Mesenteric fat pad (tissue), 1 donor: Measurements from ENCODE around the gene ABI3BP. TPM values are rescaled to one million over a fixed set of nuclear protein-coding genes. Genes with fewer than 3 reads are reported as not detected.

Experiments used
- DNase-seq: peaks from one replicate; pipeline ENCODE4 v3.0.0-alpha.2; 2020; ENCODE audit warnings: low spot score
- total RNA-seq: library from RNA; stranded (reverse); fragmentation: NEBNext Ultra II Directional; extraction: Animal tissue kit (Norgen Biotek cat#: 25700); gene quantifications from one replicate; pipeline ENCODE4 v1.2.1, GENCODE V29; 2021
- donor health status: DM: yes; HTN: yes; CAD: no.

Gene ABI3BP
- total RNA-seq, 1 donor from 2014 or later: 37.1 TPM

GRCh38 chr3:100941451-100941850 lies 51.8 kb downstream of the ABI3BP start:
- no peak for DNase-seq

- no peak for DNase-seq
Observed at GRCh38 chr3:100941041-100941440, 52.2 kb downstream of the ABI3BP start.

DNA sequence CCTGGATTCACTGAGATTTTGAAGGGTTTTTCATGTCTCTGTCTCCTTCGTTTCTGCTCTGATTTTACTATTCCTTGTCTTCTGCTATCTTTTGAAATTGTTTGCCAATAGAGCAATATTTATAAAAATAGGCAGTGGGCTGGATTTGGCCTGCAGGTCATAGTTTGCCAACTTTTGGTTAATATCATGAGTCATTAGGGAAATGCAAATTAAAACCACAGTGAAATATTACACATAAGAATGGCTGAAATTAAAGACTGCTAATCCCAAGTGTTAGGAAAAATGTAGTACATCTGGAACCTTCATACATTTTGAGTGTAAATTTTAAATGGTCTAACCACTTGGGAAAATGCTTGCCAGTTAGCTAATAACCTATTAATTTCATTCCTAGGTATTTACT lies 56.3 kb downstream of the ABI3BP start:
- no peak for DNase-seq

GRCh38 chr3:100932491-100932890 lies 60.7 kb downstream of the ABI3BP start:
- DNase-seq: no peak

- DNase-seq: no peak
Observed at GRCh38 chr3:100928638-100929428, 64.4 kb downstream of the ABI3BP start.

DNA sequence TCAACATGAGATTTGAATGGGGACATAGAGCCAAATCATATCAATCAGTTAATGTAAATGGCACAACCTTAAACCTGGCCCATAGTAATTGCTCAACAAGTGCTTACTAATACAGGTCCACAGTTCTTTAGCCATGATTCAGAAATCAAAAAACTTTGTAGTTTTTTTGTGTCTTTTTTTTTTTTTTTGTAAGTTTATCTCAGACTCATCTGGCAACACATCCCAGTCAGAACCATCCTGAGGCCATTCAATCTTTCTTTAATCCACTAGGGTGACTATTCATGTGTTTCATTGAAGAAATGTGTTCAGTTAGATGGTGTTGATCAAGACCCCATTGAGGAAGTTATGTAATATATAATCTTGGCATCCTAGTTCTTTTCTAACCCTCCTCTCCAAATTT lies 65.4 kb downstream of the ABI3BP start:
- DNase-seq: no peak

DNA sequence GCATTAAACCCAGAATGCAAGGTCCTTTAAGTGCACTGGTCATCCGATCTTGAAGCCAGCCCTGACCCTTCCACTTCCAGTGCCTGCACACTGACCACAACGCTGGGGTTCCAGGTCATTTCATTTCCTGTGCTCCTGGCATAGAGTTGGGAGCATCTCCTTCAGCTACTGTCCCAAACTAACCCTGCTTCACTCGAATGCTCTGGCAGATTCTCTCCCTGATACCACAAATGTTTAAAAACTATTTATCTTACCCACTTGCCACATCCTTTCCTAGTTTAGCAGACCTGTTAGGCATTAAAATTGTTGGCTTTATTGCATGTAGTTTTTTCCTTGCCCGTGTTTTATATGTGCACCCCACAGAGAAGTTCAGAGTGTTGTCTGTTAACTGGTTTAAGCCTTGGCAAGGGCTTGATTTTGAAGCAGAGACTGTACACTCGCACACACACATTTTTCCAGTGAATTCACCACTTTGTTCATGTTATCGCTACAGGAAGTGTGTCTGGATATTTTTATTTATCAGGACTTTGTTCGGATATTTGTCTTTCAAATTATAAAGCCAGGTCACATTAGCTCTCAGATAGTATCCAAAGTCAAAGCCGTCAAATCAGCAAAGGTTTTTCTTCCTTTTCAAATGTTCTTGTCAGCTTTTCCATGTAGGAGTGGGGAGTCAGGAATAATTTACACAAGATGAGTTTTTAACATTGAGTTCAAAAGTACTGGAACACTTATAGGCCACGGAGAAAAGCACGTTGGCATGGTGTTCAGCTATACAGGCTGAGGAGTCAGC lies 77.3 kb downstream of the ABI3BP start:
- DNase-seq: no peak

DNA sequence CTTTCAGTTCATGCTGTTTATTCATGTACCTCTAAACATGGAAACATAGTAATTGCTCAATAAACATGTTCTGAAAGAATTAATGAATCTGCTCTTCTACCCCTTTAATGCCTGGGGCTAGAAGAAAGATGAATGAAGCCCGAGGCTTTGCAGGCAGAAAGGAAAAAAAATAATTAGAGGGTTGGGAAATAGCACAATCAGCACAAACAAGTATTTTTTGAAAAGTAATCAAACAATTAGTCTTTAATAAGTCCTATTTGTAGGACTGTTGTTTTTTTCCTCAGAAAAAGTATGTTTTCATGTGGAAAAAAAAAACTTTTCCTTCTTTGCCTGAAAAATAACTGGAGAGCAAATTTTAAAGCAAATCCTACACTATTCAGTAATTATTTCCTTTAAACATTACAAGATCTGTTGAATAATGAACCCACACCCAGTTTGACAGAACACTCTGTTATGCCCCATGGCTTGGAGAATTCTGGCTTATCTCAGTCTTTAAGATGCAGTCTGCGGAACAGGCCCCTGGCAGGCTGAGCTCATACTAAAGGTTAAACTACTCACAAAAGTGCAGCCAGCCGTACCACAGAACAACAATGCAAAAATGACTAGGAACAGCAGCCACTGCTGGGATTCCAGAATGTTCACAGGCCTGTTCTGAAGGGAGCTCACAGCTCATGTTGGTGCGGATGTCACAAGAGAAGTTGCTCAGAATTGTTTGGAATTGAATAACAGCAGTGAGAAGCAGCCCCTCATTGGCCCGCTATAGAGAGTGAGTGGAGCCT lies 79.2 kb downstream of the ABI3BP start:
- no peak for DNase-seq

- DNase-seq: no peak
Observed at GRCh38 chr3:100912976-100913545, 80.2 kb downstream of the ABI3BP start.

DNA sequence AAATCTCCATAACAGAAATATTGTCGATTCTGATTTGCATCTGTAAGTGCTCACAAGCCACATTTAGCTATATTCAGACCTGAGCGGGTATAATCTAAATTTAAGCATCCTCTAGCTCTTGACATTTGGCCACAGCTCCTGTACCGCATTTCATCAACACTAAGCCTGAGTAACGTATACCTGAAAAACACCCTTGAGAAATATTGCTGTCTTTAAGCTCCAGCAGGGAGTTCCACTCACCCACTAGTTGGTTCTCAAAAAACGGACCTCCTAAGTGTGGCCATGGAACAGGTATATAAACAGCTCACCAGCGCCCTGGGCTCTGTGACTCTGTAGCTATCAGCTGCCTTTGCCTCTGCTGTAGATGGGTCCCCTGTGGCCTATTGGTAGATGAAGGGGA lies 80.7 kb downstream of the ABI3BP start:
- DNase-seq: no peak

GRCh38 chr3:100911956-100912355 lies 81.3 kb downstream of the ABI3BP start:
- DNase-seq: no peak

DNA sequence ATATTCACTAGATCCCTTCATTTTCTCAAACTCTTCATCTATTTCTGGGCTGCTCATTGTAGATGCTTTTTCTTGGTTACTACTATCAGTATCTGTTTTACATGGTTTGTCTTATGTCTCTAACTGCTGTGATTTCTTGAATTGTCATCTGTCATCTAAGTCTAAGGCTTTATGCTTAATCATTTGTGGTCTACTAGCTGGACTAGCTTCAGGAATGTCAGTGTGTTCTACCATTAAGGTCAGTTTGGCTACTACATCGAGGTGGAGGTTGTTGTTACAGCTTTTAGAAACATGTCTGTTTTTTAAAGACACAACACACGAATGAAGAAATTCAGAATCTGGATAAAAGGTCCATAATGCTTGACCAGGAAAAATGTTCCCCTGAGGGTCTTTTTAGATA lies 82.2 kb downstream of the ABI3BP start:
- no peak for DNase-seq

DNA sequence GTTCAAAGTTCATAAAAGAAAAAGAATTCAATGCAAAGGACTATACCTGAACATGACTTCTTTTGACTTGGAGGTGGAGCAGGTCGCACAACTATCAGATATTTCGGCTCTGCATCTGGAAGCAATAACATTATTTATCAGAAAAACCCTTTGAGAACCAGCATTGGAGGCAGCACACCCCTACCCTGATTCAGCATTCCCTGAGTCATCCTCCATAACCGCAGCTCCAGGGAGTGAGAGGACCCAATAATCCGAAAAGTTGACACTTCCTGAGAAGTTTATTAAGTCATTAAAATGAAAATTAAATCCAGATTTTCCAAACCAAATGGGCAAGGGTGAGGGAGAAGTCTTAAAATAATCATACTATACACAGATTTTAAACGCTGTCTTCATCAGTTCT lies 90.6 kb downstream of the ABI3BP start:
- DNase-seq: no peak

DNA sequence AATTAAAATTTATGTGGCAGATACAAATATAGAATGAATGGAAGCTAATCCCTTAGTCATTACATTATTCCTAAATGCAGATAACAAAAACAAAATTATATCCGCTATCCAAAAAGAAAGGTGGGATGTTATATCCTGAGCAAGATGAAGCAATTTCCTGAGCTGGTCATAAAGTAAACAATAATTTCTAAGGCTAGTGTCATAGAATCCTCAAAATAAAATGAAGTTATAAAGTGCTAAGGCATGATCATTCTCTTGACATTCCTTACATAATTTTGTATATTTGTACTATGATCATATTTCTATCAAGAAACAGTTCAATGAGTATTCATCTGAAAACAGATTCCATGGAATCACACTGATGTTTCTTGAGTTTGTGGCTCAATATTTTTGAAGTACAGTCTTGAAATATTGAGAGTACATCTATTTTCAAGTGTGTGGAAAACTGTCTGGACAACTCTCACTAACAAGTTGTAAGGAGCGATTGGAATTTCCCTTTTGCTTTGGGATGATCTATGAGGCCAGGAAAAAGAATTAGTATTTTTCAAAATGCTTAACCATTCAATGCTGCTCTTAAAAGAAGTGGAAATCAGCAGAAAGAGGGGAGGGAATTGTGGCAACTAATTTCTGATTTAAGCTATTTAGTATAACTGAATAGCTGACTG lies 92.4 kb downstream of the ABI3BP start:
- DNase-seq: no peak

DNA sequence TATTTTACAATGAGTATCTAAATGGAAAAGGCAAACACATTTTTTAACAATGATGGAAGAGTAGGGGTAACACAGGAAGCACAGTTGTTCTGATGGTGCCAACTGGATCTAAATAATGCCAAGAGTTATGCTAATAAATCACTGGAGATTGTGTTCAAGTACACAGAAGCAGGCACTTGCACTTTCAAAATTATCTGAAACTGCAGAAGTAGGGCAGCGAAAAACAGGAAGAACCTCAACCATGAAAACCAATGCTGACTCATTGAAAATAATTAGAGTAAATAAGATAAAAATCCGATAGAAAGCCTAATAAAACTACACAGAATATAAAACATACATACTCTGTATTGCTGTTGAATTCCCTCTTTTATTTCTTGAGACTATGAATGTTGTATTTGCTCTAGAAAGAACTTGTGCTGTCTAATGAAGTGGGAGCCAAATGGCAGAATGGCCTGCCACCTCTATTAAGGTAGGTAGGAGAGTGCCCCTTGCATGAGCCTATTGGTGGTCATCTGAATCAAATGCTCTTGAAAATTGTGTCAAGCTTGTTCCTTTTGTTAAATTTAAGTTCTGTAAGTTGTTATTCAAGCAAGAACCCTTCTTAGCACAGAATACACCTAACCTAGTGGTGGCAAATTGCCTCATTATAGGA lies 93.7 kb downstream of the ABI3BP start:
- DNase-seq: no peak

DNA sequence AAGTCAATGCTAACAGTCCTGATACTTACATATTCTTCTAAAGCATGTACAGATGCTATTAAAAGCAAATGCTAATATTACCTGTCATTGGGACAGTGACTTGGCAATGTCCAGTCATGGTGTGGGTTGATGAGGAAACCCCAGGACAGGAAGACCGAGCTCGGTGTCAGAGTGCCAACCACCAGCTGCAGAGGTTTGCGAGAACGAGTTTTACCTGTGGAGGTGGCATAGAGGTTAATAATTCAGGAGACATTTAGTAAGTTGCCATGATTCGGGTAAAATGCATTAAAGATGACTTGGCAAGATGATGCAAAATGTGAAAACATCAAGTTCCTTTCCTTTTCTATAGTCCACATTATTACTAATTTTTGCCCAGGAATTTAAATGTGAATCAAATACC lies 94.5 kb downstream of the ABI3BP start:
- no peak for DNase-seq

DNA sequence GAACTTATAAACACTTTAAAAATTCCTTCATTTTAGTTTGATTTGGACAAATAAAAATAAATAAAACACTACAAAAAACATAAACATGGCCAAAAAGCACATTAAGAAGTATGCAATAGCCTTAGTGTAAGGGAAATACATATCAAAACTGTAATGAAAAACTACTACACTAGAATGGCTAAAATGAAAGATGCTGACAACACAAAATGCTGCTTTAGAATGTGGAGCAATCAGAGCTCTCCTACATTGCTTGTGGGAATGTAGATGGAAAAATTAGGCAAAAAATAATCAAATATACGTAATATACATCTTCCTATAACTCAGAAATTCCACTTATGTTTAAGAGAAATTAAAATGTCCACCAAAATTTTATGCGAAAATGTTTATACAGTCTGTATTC lies 96.2 kb downstream of the ABI3BP start:
- DNase-seq: no peak

GRCh38 chr3:100893590-100893989 lies 99.6 kb downstream of the ABI3BP start:
- no peak for DNase-seq

GRCh38 chr3:100893108-100893507 lies 100.1 kb downstream of the ABI3BP start:
- DNase-seq: no peak

DNA sequence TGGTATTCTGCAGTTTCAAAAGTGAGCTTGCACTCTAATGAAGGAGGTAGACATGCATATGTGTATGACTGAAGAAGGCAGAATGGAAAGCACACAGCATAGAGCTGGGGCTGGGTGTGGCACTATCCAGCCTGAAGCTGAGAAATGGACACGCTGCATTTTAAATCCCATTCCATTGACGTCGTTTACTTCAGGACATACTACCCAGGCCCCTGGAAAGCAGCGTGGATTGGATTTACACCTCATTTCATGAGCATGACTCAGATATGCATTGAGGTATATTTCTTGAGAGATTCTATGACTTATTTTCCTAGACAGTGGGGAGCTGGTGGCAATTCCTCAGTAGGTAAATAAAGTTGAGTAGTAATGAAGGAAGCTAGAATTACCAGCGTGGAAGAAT lies 101.4 kb downstream of the ABI3BP start:
- DNase-seq: no peak

DNA sequence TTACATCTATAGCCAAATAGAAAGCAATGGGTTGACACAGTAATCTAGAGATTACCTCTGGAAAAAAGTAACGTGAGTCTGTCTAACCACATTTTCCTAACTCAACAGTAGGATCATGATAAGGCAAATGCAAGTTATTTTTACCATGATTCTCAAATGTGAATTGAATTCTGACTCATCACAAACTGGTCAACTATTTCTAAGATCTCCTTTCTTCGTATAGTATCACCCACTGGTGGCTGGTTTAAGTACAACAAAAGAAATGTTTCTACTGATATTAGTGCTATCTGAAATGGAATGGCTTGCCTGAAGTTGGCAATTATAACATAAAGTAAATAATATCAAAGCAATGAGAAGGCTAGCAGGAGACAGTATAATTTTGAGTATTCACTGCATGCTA lies 102.2 kb downstream of the ABI3BP start:
- DNase-seq: no peak
